ENCODE measurements around the gene PLCD3.

- TF ChIP-seq FOXK2 (IDR thresholded peaks at IDR 0.05) (no peak), POLR2A (IDR thresholded peaks at IDR 0.05; ENCODE audit: low read depth, low read length) (no peak), CUX1 (IDR thresholded peaks at IDR 0.05; ENCODE audit: insufficient replicate concordance, low read depth, low read length) (no peak), CTCF (IDR thresholded peaks at IDR 0.05 in 2 of 3, conservative IDR thresholded peaks at IDR 0.05 in 1 of 3; ENCODE audit: control insufficient read depth in 2 of 3, extremely low read depth in 1 of 3, insufficient read depth in 1 of 3, low read depth in 3 of 3, low read length in 3 of 3) (no peak), HDAC2 (IDR thresholded peaks at IDR 0.05) (no peak), ATF7 (IDR thresholded peaks at IDR 0.05; ENCODE audit: low read depth) (no peak), SP1 (IDR thresholded peaks at IDR 0.05; ENCODE audit: low read depth, low read length) (no peak), RFX5 (IDR thresholded peaks at IDR 0.05; ENCODE audit: low read depth, low read length) (no peak), SMC3 (IDR thresholded peaks at IDR 0.05; ENCODE audit: borderline replicate concordance, low read length) (no peak), BHLHE40 (IDR thresholded peaks at IDR 0.05; ENCODE audit: borderline replicate concordance in 1 of 2, low read depth in 2 of 2, low read length in 1 of 2) (no peak), EP300 (IDR thresholded peaks at IDR 0.05; ENCODE audit: borderline replicate concordance in 1 of 2, control insufficient read depth in 1 of 2, low read depth in 2 of 2, low read length in 2 of 2) (no peak), PBX3 (IDR thresholded peaks at IDR 0.05; ENCODE audit: insufficient replicate concordance, low read depth, low read length) (no peak), TBL1XR1 (IDR thresholded peaks at IDR 0.05; ENCODE audit: low read depth, low read length) (no peak)
Observed at GRCh38 chr17:45130681-45131615, 1.4 kb downstream of the PLCD3 start.
